HCT116 (cell line): ENCODE results near the gene SLC25A29. TPM values are rescaled to one million over a fixed set of nuclear protein-coding genes. Genes with fewer than 3 reads are reported as not detected.

Source experiments
- ATAC-seq: fragments of 200-7000 bp; cut with Tn5 transposase; 2 replicates; pipeline ENCODE4 v1.9.1; 2020; ENCODE audit warnings: mild to moderate bottlenecking, moderate library complexity
- BruUV-seq: library from RNA; stranded (reverse); fragments of 400-500 nt; replicated peaks from 2 replicates; lab custom pipeline; 2021; lab: Mats Ljungman, UMichigan
- CTCF ChIA-PET: fragments of 300-600 bp; sonication (Branson Sonifier 250); formaldehyde crosslinking; loops from one replicate; lab custom pipeline; 2021; ENCODE audit warnings: antibody characterized with exemption; lab: Charles Lee
- POLR2A ChIA-PET: fragments of 300-600, 350-600 bp; sonication (Branson Sonifier 250); formaldehyde crosslinking; loops from one replicate; lab custom pipeline; 2021; ENCODE audit warnings: antibody characterized with exemption; lab: Charles Lee
- RAD21 ChIA-PET, 2 experiments: fragments of 300-600 bp; sonication (Branson Sonifier 250); formaldehyde crosslinking; loops; one replicate each; lab custom pipeline; 2023; ENCODE audit warnings: low total read pairs in 2 of 2; ENCODE audit not compliant: uncharacterized antibody in 2 of 2, unreplicated experiment in 2 of 2, low non-redundant PET in 1 of 2; lab: Charles Lee
- DNase-seq: peaks from one replicate; pipeline ENCODE4 v3.0.0-alpha.2; 2010; ENCODE audit warnings: low read depth, low spot score
- H2AFZ ChIP-seq: fragments of 200-600 bp; shearing (Covaris generic), sonication (generic); 2 replicates; pipeline ENCODE4 v1.6.1; 2017; ENCODE audit warnings: low read depth, mixed run types, mixed read lengths, antibody characterized with exemption, low read length; ENCODE audit not compliant: poor library complexity, severe bottlenecking
- H3K27ac ChIP-seq: 2 replicates; pipeline ENCODE4 v1.5.1; 2012; ENCODE audit warnings: low read depth, low read length
- H3K27me3 ChIP-seq: fragments of 200-600 bp; sonication (generic); 2 replicates; pipeline ENCODE4 v1.6.1; 2016; ENCODE audit warnings: mixed run types, low read length, mixed read lengths; ENCODE audit not compliant: insufficient read depth
- H3K36me3 ChIP-seq, 2 experiments: fragments of 200-500 bp in 1 of 2; fragments of 200-600 bp in 1 of 2; sonication (Bioruptor generic) in 1 of 2; sonication (generic) in 1 of 2; 2 replicates each; pipeline versions ENCODE4 v1.5.1 to v1.6.1; 2014 to 2016; ENCODE audit warnings: low read length in 2 of 2, inconsistent platforms in 1 of 2, mixed read lengths in 1 of 2, mixed run types in 1 of 2; ENCODE audit not compliant: insufficient read depth in 2 of 2, control insufficient read depth in 1 of 2
- H3K4me1 ChIP-seq, 2 experiments: fragments of 200-600 bp in 1 of 2; sonication (generic) in 1 of 2; 2 replicates each; pipeline versions ENCODE4 v1.5.1 to v1.6.1; 2012 to 2017; ENCODE audit warnings: low read length in 2 of 2, inconsistent platforms in 1 of 2, mild to moderate bottlenecking in 1 of 2, mixed read lengths in 1 of 2, mixed run types in 1 of 2, moderate library complexity in 1 of 2; ENCODE audit not compliant: insufficient read depth in 2 of 2, control insufficient read depth in 1 of 2
- H3K4me2 ChIP-seq: fragments of 200-600 bp; sonication (generic); 2 replicates; pipeline ENCODE4 v1.6.1; 2017; ENCODE audit warnings: mixed run types, low read length, mixed read lengths
- H3K4me3 ChIP-seq, 2 experiments: fragments of 200-600 bp in 1 of 2; sonication (generic) in 1 of 2; replicated peaks in 1 of 2; 2 replicates each; pipeline ENCODE4 v1.5.1; 2011 to 2016; ENCODE audit warnings: low read length in 2 of 2, control low read depth in 1 of 2, low read depth in 1 of 2, mild to moderate bottlenecking in 1 of 2, mixed read lengths in 1 of 2, mixed run types in 1 of 2
- H3K79me2 ChIP-seq: fragments of 200-600 bp; sonication (generic); 2 replicates; pipeline ENCODE4 v1.6.1; 2017; ENCODE audit warnings: mild to moderate bottlenecking, mixed run types, low read length, moderate library complexity, mixed read lengths; ENCODE audit not compliant: insufficient read depth
- H3K9ac ChIP-seq: fragments of 200-600 bp; sonication (generic); 2 replicates; pipeline ENCODE4 v1.6.1; 2016; ENCODE audit warnings: low read length, mixed read lengths
- H3K9me2 ChIP-seq: fragments of 200-600 bp; sonication (generic), shearing (Covaris generic); 2 replicates; pipeline ENCODE4 v1.6.1; 2017; ENCODE audit warnings: mixed run types, mild to moderate bottlenecking, moderate library complexity; ENCODE audit not compliant: insufficient read depth
- H3K9me3 ChIP-seq, 2 experiments: fragments of 200-500 bp in 1 of 2; fragments of 200-600 bp in 1 of 2; sonication (Bioruptor generic) in 1 of 2; sonication (generic) in 1 of 2; 2 replicates each; pipeline ENCODE4 v1.6.1; 2014 to 2017; ENCODE audit warnings: low read length in 2 of 2, mixed read lengths in 2 of 2, inconsistent platforms in 1 of 2, low read depth in 1 of 2, mild to moderate bottlenecking in 1 of 2, mixed run types in 1 of 2, moderate library complexity in 1 of 2; ENCODE audit not compliant: control insufficient read depth in 1 of 2, insufficient read depth in 1 of 2
- H4K20me1 ChIP-seq: fragments of 200-600 bp; sonication (generic), shearing (Covaris generic); 2 replicates; pipeline ENCODE4 v1.6.1; 2017; ENCODE audit warnings: mixed run types, mild to moderate bottlenecking, moderate library complexity; ENCODE audit not compliant: insufficient read depth
- CBX3 ChIP-seq: IDR thresholded peaks from 2 replicates; pipeline ENCODE4 v1.6.1; 2012; ENCODE audit warnings: low read depth
- CEBPB ChIP-seq: IDR thresholded peaks from 2 replicates; pipeline ENCODE4 v1.6.1; 2012; ENCODE audit warnings: low read depth
- CTCF ChIP-seq, 3 experiments: fragments of 200-600 bp in 1 of 3; sonication (generic) in 1 of 3; IDR thresholded peaks in 2 of 3; conservative IDR thresholded peaks in 1 of 3; 2 replicates each; pipeline ENCODE4 v1.5.1; 2012 to 2017; ENCODE audit warnings: low read depth in 2 of 3, low read length in 2 of 3, antibody characterized with exemption in 1 of 3, borderline replicate concordance in 1 of 3, control low read depth in 1 of 3, mild to moderate bottlenecking in 1 of 3, mixed read lengths in 1 of 3, mixed run types in 1 of 3, moderate library complexity in 1 of 3; ENCODE audit not compliant: insufficient read depth in 1 of 3
- EGR1 ChIP-seq: IDR thresholded peaks from 2 replicates; pipeline ENCODE4 v1.6.1; 2012; ENCODE audit warnings: low read depth
- FOSL1 ChIP-seq: IDR thresholded peaks from 2 replicates; pipeline ENCODE4 v1.6.1; 2012; ENCODE audit warnings: low read depth
- MAX ChIP-seq: IDR thresholded peaks from 2 replicates; pipeline ENCODE4 v1.6.1; 2012
- POLR2AphosphoS5 ChIP-seq: IDR thresholded peaks from 2 replicates; pipeline ENCODE4 v1.6.1; 2011; ENCODE audit warnings: mild to moderate bottlenecking, low read depth, low read length, moderate library complexity
- RAD21 ChIP-seq: IDR thresholded peaks from 2 replicates; pipeline ENCODE4 v1.6.1; 2012; ENCODE audit warnings: low read depth, mild to moderate bottlenecking
- SIN3A ChIP-seq: IDR thresholded peaks from 2 replicates; pipeline ENCODE4 v1.6.1; 2012; ENCODE audit warnings: low read depth
- SP1 ChIP-seq: IDR thresholded peaks from 2 replicates; pipeline ENCODE4 v1.6.1; 2012; ENCODE audit warnings: low read depth
- SRF ChIP-seq: IDR thresholded peaks from 2 replicates; pipeline ENCODE4 v1.6.1; 2012; ENCODE audit warnings: low read depth
- ZFX ChIP-seq: fragments of 450-650 bp; IDR thresholded peaks from 2 replicates; pipeline ENCODE4 v1.6.1; 2017
- intact Hi-C: fragments of 100-400 bp; cut with micrococcal nuclease; formaldehyde crosslinking; loops from 2 replicates; pipeline ENCODE4 v1.10.0; 2022
- total RNA-seq: library from RNA; stranded (reverse); gene quantifications from one replicate; pipeline ENCODE4 v1.2.1, GENCODE V29; 2021; ENCODE audit not compliant: unreplicated experiment

SLC25A29 gene
- total RNA-seq, 1 experiment from 2014 or later = 38.7 TPM

- no peak for TF ChIP-seq POLR2AphosphoS5
- TF ChIP-seq CTCF (IDR thresholded peaks at IDR 0.05 in 2 of 3, conservative IDR thresholded peaks at IDR 0.05 in 1 of 3; ENCODE audit: borderline replicate concordance in 1 of 3, insufficient read depth in 1 of 3, low read depth in 2 of 3, low read length in 2 of 3) = no peak
- TF ChIP-seq ZFX = no peak
- no peak for TF ChIP-seq SP1
- no peak for TF ChIP-seq RAD21
- TF ChIP-seq CEBPB = no peak
- TF ChIP-seq FOSL1 = no peak
- no peak for TF ChIP-seq EGR1
- TF ChIP-seq SIN3A = no peak
- TF ChIP-seq SRF = no peak
Measured at GRCh38 chr14:100292301-100292775, 13.9 kb downstream of the SLC25A29 start (continued).

GRCh38 chr14:100291305-100292075 is 14.8 kb downstream of the SLC25A29 start:
- Histone ChIP-seq H3K4me1 (no peaks in the 10 kb centered on the region), H3K4me2 (no peak overlapping the region), H2AFZ (no peak overlapping the region), H3K27ac (no peak overlapping the region), H3K9me2 (no peaks in the 10 kb centered on the region), H3K9me3 (no peaks in the 10 kb centered on the region), H3K36me3 (no peaks in the 10 kb centered on the region; a peak in 1 of 4 replicates), H3K79me2 (no peaks in the 10 kb centered on the region), H3K27me3 (no peaks in the 10 kb centered on the region), H3K9ac (no peak overlapping the region), H3K4me3 (no peak overlapping the region), H4K20me1 (no peaks in the 10 kb centered on the region)
- no peak for DNase-seq
- ChIA-PET CTCF (no interaction called here), RAD21 (no interaction called here), POLR2A (no interaction called here)
- intact Hi-C loops = no loop called here
- BruUV-seq = no TSS peak
- no peak for ATAC-seq
- TF ChIP-seq SIN3A (no peak), CBX3 (no peak), CTCF (IDR thresholded peaks at IDR 0.05 in 2 of 3, conservative IDR thresholded peaks at IDR 0.05 in 1 of 3; ENCODE audit: borderline replicate concordance in 1 of 3, insufficient read depth in 1 of 3, low read depth in 2 of 3, low read length in 2 of 3) (no peak), MAX (no peak), CEBPB (no peak)
